ENCODE data around the gene ZNF143. TPM values are rescaled to one million over a fixed set of nuclear protein-coding genes. Genes with fewer than 3 reads are reported as not detected.
"Not testable (repeated sequence)": the region's sequence is repeated elsewhere in the genome, so short reads cannot be mapped to it uniquely, and the experiment has no call there.

ZNF143 gene
- 19.9 TPM for total RNA-seq

DNA sequence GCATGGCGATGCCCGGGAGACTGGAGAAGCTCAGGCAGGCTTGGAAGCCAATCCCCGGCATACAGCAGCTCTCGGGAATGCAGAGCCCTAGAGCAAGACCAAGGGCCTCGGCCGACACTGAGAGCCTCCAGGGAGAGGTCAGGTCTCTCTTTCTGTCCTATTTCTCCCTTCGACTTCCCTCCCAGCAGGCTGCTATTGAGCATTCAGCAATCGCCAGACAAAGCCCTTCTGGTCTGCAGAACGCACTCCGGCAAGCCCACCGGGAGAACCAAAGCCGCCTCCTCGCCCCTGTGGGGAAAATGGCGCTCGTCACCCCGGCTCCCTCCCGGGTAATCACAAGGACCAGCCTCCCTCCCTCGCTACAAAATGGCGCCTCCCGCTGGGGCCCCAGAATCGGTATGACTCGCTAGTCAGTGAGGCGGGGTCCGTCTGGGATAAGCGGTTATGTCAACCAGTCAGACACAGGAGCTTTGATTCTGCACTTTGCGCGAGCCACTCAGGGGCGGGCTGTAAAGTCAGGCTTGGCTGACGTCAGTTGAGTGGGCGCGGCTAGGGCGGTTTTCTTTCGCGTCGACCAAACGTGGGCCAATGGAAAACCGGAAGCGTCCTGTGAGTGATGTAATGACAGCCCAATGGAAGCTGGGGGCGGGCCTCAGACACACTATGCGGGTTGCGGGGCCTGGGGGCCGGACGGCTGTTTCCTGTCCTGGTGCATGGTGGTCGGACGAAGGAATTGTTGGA lies at the start of gene ZNF143:
ZNF143 (plus strand) TSS at position 691 of the 741 bp plus-strand sequence. CDS start 10,297 bp downstream, outside the sequence.
- peak; percentile 100 for DNase-seq (ENCODE audit: low spot score)

DNA sequence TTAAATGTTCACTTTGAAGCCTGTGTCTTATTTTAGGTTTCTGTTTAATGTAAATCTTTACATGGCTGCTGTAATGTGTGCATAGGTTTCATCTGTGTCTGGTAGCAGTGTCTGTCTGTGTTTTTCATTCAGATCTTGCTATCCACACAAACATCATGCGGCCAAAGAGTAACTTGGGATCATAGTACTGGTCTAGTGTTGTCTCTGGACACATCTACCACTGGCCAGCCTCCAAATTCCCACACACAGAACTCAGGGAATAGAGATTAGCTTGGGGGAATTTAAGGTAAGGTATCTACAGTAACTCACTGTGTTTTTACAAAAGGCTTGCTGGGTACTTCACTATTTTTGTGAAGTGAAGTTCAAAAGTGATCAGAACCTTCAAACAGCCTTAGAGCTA lies 32.1 kb upstream of the ZNF143 start:
- no peak for DNase-seq (ENCODE audit: low spot score)

DNA sequence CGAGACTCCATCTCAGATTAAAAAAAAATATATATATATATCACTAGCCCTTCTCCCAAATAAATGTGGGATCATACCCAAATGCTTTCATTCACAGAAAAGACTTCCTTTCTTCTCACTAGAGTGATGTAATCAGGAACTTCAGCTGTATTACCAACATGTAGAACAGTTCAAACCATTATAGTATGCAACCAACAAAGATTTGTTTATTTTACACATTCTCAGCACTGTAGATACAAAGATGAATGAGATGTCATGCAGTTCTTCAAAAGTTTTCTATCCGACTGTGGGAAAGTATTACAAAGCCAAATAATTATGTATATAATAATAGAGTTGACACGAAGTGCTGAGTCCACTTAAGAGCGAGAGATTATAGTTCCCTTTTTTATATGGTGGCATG lies 22.2 kb upstream of the ZNF143 start:
- DNase-seq (ENCODE audit: low spot score), result no peak

DNA sequence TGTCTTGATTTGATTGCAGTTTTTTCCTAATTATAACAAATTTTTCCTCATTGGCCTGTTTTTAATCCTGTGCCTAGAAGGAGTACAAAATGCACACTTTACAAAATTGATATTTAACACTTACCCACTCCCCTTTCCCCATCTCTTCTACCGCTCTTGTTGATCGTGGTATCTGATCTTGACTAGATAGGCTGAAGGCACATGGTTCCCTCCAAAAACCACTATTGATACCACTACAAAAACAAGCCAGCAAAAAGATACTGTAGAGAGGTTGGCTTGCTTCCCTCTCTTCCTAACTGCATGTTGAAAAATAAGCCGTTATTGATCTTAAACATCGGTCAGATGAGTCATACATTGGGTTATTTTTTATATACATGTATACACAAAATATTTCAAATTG lies 14.6 kb upstream of the ZNF143 start:
- no peak for DNase-seq (ENCODE audit: low spot score)

DNA sequence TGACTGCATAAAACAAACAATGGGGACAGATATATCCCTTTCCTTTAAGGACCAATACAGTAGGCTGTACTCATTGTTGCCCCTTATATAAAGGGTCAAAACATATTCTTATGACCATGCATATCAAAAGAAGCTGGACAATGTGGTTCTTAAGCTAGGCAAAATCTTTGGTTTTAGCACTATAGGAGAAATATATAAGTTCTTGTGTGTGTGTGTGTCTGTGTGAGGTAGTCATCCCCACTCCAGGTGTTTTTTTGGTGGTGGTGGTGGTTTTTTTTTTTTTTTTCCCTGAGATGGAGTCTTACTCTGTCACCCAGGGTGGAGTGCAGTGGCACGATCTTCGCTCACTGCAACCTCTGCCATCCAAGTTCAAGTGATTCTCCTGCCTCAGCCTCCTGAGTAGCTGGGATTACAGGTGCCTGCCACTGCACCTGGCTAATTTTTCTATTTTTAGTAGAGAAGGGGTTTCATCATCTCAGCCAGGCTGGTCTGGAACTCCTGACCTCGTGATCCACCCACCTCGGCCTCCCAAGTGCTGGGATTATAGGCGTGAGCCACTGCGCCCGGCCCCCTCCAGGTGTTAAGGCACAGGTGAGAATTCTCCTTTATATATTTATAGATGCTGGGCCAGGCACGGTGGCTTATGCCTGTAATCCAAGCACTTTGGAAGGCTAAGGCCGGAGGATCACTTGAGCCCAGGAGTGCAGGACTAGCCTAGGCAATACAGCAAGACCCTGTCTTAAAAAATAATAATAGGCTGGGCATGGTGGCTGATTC lies 12.0 kb upstream of the ZNF143 start:
- DNase-seq (ENCODE audit: low spot score), result no peak

DNA sequence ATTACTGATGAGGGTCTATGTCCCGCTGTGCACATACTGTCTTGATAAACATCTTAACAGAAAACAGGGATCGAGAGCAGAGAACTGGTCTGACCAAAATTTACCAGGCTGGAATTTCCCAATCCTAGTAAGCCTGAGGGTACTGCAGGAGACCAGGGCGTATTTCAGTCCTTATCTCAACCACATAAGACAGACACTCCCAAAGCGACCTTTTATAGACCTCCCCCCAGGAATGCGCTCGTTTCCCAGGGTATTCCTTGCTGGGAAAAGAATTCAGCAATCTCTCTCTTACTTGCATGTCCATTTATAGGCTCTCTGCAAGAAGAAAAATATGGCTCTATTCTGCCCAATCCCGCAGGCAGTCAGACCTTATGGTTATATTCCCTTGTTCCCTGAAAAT lies 8.8 kb upstream of the ZNF143 start:
- not testable (repeated sequence) for DNase-seq (ENCODE audit: low spot score)

DNA sequence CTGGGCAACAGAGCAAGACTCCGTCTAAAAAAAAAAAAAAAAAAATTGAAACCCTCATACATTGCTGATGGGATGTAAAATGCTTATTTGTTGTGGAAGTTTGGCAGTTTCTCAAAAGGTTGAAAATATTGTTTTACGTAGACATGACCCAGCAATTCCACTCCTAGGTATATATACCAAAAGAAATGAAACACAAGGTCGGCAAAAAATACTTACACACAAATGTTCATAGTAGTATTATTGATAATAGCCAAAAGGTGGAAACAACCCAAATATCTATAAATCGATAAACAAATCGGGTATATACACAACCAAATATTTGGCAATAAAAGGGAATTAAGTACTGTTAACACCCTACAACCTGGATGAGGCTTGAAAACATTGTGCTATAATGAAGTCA lies 5.1 kb upstream of the ZNF143 start:
- DNase-seq (ENCODE audit: low spot score), result no peak

DNA sequence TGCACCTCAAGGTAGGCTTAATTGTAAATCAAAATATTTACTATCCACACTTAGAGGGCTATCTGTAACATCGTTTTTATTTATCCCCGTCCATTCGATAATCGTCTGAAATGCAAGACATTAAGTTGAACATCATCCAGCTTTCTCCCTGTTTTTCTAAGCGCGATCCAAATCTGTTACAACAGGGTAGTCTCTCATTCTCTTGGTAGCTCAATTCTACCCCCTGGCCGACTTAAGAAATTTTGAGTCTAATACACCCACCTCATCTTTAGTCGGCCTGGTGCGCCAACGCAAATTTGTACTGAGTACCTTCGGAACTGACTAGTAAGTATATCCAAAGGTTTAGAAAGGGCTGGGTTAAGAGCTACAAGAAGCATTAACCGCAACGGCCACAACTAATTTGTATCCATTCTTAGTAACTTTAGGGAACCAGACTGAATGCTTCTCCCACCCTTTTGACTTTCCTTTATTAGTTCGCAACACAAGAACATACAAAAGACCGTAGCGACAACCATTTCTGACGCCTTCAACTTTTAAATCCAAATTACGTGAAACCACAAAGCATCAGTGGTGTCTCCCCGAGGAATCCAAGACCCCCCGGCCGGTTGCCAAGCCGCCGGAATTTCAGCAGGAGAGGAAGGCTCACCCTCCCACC lies 1.0 kb upstream of the ZNF143 start:
- no peak for DNase-seq (ENCODE audit: low spot score)

DNA sequence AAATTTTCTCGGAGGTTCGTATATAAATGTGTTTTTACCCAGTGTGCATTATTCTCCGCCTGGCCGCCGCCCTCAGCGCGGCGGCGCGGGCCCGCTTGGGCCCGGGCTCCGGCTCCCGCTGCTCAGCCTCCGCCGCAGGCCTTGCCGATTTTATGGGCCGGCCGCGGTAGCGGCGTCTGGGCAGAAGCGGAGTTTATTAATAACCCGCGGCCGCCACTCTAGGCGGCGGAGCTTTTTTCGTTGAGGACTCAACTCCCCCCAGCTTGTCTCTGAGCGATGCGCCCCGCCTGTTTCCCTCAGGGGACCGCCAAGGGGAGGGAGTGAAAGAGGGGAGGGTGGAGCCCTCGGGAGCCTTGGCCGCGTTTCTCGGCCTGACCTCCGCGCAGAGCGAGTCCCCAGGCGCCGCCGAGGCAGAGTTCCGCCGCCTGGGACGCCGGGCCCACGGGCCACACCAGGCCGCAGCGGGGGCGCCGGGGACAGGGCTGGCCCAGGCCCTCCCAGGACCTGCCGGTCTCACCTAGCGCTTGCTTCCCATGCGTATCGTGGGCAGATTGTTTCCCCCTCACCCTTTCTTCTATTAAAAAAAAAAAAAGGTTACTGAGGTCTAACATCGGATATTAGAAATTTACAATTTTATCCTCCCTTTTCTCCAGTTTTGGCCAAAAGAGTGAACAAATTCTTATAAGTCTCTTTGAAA lies 399 bp downstream of the ZNF143 start:
- peak; percentile 91 for DNase-seq (ENCODE audit: low spot score)

DNA sequence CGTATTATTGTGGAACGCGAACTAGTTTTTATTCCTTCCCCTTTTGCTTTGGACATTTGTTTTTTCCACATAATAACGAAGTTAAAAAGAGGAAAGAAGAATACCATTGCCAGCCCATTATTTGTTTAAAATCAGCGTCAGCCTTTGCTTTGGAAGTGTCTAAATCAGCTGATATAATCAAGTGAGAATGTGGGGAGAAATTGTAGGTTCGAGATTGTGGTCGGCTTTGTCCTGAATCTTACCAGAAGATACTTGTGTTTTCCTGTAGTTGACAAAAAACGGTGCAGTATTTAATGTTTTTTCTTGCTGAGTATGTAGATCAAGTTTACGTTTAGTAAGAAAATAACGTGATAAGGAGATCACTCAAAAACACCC lies 935 bp downstream of the ZNF143 start:
- DNase-seq (ENCODE audit: low spot score), result no peak

DNA sequence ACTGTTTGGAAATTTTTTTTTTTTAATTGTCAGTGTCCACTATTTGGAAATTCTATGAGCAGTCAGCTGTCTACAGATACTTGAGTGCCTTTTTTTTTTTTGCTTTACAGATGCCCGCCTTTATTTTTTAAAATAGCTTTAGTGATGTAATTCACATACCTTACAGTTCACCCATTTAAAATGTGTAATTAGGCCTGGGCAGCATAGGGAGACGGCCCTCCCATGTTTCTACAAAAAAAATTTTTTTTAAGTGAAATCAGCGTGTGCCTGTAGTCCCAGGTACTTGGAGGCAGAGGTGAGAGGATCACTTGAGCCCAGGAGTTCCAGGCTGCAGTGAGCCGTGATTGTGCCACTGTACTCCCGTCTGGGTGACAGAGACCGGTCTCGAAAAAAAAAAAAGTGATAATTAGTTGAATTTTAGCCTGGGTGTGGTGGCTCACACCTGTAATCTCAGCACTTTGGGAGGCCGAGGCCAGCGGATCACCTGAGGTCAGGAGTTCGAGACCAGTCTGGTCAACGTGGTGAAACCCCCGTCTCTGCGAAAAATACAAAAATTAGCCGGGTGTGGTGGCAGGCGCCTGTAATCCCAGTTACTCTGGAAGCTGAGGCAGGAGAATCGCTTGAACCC lies 1.5 kb downstream of the ZNF143 start:
- no peak for DNase-seq (ENCODE audit: low spot score)

DNA sequence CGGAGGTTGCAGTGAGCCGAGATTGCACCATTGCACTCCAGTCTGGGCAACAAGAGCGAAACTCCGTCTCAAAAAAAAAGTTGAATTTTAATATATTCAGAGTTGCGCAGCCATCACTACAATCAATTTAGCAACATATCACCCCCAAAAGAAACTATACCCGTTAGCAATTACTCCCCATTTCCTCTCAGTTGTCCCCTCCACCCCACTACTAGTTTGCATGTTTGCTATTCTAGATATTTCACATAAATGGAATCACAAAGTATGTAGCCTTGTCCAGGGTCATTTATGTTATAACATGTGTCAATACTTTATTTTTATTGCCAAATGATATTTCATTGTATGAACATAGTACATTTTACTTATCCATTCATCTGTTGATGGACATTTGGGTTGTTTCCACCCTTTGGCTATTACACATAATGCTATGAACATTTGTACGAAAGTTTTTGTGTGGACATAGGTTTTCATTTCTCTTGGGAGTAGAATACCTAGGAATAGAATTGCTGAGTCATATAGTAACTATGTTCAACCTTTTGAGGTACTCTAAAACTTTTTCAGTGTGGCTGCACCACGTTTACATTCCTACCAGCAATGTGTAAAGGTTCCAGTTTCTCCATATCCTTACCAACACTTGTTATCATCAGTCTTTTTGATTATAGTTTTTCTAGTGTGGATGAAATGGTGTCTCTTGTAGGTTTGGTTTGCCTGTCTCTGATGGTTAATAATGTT lies 2.2 kb downstream of the ZNF143 start:
- no peak for DNase-seq (ENCODE audit: low spot score)

DNA sequence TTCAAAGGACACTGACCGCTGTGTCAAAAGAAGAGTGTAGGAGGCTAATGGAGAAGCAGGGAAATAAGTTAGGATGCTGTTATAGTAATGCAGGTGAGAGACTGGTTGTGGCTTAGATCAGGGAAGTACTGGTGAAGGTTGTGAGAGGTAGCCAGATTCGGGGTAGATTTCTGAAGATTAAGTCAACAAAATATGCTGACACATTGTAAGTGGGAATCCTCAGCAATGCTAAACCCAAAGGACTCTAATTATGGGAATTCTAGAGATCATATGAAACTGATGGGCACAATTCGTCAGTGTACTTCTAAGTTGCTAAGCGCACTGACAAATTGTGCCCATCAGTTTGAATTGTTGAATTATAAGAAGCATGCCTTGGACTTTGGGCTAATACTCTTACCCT lies 10.0 kb downstream of the ZNF143 start:
- no peak for DNase-seq (ENCODE audit: low spot score)

DNA sequence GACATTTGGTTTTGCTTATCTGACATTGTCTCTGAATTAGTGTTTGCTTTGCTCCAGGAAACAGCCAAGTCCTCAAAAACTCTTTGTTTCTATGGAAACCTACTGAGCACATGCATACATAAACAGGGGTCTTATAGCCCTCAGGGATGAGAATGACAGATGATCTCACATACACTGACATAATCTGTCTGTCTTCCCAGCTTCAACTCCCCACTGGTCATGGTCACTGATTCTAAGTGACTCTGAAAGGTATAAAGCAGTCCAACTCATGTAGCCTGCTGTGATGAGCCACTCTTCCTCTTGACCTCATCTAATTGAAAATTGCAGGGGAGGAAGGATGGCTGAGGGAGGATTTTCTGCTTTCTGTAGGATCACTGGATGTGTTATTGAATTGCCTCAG lies 12.6 kb downstream of the ZNF143 start:
- no peak for DNase-seq (ENCODE audit: low spot score)

DNA sequence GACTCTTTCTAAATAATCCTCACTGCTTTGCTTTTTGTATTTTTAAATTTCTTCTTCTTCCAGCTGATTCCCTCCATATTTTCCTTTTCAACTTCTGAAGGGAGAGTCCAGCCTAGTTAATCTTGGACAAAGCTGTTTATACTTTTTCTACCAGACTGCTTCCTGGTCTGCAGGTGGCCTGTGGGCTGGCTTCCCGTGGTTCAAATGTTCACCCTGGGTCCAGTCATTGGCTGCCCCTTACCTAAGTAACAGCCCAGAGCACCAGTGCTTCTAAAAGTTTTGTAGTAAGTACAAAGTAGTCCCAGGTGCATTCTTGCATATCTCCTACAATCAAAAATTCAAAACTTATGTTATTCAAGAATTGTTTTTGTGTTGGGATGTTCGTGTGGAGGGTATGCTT lies 19.1 kb downstream of the ZNF143 start:
- no peak for DNase-seq (ENCODE audit: low spot score)

DNA sequence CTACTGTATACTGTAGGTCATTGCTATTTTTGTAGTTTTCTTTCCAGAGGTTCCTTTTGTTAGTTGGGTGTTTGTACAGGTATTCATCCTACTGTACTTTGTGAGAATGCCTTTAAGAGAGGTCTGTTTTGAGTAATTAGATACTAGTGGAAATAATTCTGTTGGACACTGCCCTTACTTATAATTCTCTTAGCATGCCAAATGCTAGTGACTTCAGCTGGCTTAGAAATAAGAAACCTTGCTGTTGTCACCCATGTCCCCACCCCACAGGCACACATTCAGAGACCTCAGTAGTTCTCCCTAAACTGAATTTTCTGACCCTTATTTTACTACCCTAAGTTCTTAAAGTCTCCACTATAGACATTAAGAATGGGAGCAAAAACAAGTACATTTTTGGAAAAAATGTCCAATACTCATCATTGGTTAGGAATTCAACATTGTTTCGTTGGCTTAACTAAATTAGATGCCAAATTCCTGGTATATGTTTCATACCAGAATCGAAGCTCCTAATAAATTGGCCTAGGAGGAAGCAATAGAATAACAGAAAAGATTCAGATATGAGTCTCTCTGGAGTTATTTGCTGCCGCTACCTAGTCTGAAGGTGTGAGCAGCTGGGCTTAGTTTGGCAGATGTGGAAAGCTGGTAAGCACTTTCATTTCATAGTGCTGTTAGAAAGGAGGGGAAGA lies 28.4 kb downstream of the ZNF143 start:
- no peak for DNase-seq (ENCODE audit: low spot score)

DNA sequence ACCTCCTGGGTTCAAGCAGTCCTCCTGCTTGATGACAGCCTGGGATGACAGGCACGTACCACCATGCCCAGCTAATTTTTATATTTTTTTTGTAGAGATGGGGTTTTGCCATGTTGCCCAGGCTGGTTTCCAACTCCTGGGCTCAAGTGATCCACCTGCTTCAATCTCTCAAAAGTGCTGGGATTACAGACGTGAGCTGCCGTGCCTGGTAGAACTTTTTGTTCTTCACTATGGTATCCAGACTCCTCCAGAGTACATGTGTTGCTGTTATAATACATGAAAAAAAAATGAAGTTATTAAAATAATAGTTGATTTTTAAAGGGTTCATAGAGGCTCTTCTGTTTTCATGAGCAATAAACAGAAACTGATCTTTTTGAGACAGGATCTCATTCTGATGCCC lies 29.6 kb downstream of the ZNF143 start:
- no peak for DNase-seq (ENCODE audit: low spot score)

DNA sequence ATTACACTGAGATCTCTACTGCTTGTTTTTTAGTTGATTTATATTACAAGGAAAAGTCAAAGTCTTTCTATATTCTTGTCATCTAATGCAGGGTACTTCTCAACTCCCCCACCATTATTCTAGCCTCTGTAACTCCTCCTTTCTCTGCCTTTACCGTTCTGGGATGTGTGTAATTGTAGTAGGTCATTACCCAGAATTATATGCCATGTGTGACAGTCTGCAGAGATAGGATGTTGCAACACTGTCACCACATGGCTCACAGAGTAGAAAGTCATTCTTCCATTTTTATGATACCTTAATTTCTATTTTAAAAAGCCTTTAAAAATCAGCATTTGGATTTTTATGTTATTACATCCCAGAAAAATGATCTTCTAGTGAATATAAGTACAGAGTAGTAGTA lies 32.7 kb downstream of the ZNF143 start:
- no peak for DNase-seq (ENCODE audit: low spot score)

DNA sequence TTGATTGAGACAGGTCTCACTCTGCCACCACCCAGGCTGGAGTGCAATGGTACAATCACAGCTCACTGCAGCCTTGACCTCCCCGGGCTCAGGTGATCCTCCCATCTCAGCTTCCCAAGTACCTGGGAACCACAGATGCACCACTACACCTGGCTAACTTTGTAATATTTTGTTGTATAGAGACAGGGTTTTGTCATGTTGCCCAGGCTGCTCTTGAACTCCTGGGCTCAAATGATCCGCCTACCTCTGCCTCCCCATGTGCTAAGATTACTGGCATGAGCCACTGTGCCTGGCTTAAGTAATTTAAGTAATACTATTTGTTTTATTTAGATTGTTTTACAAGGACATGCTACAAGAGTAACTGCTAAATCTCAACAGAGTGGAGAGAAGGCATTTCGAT lies 33.5 kb downstream of the ZNF143 start:
- DNase-seq (ENCODE audit: low spot score), result no peak

DNA sequence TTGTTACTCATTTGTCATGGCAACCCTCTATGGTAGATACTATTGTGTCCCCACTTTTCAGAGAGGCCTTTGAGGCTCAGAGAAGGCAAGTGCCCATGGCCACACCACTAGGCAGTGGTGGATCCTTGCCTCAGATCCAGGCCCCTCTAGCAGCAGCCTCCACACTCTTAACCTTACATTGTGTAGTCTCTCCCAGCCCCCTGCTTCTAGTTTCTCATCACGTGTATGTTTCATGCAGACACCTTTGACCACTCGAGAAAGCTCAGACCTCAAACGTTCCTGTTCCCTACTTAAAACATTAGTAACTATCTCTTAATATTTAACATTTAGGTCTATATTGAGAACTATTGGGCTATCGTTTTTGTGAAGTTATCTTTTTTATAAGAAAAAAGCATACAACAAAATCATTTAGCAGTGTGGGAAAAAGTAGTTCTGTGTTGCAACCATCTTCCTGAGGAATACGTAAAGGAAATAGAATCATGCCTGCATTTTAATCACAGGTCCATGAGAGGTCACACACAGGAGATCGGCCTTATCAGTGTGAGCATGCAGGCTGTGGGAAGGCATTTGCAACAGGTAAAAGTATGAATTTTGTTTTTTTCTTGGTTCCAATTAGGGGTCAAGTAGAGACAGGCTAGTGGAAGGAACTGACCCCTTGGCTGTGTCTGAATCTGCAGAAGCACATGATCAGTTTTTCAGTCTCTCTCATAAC lies 35.1 kb downstream of the ZNF143 start:
- no peak for DNase-seq (ENCODE audit: low spot score)
